ENCODE data around the gene OR6N1.

Gene OR6N1, protein sequence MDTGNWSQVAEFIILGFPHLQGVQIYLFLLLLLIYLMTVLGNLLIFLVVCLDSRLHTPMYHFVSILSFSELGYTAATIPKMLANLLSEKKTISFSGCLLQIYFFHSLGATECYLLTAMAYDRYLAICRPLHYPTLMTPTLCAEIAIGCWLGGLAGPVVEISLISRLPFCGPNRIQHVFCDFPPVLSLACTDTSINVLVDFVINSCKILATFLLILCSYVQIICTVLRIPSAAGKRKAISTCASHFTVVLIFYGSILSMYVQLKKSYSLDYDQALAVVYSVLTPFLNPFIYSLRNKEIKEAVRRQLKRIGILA

DNA sequence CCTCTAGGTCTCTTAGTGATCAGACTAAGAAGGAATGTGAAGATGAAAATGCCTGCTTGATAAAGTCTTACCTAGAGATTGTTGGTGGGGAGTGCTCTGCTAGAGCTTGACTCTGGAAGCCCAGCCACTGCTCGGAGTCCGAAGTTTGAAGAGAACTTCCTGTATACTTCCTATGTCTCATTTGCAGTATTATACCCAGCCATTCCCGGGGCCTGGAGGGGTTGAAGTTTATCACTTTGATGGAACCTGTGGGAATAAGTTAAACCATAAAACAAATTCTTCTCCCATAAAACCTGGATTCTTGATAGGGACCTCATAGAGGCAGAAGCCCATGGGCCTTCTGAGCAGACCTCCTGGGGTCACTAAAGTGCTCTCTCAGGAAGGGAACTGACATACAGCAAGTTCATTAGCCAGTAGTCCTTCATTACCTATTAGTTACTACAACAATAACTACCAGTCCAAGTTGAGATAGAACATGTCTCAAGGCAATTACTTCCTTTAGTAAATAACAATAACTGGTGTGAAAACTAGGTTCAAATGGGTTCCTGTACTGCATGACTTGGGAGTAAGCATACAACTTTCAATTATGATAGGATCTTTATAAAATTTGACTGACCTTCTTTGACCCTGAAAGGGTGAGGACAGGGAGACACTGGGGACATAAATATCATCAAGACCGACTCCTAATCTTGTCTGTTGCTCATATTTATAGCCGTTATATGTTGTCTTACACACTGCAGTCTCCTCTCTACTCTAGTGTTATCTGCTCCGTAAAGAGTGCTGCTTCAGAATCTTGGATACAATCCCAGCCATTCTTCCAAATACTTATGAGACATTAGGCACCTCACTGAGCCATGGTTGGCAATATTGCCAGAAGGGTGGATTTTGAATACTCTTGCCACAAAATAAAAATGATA is at the start of gene OR6N1:
TSS of gene OR6N1 (minus strand) at position 246 of the 917 bp plus-strand sequence. CDS start 5,513 bp downstream, outside the sequence.
- DNase-seq = no peak

DNA sequence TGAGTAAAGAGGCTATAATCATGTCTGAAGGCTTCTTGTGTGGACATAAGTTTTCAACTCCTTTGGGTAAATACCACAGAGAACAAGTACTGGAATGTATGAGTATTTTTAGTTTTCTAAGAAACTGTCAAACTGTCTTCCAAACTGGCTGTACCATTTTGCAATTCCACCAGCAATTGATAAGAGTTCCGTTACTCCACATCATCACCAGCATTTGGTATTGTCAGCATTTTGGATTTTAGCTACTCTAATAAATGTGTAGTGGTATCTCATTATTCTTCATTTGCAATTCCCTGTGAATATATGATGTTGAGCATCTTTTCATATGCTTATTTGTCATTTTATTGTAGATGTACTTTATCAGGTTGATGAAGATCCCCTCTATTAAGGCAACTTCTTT is 49.7 kb upstream of the OR6N1 start:
- DNase-seq = no peak

DNA sequence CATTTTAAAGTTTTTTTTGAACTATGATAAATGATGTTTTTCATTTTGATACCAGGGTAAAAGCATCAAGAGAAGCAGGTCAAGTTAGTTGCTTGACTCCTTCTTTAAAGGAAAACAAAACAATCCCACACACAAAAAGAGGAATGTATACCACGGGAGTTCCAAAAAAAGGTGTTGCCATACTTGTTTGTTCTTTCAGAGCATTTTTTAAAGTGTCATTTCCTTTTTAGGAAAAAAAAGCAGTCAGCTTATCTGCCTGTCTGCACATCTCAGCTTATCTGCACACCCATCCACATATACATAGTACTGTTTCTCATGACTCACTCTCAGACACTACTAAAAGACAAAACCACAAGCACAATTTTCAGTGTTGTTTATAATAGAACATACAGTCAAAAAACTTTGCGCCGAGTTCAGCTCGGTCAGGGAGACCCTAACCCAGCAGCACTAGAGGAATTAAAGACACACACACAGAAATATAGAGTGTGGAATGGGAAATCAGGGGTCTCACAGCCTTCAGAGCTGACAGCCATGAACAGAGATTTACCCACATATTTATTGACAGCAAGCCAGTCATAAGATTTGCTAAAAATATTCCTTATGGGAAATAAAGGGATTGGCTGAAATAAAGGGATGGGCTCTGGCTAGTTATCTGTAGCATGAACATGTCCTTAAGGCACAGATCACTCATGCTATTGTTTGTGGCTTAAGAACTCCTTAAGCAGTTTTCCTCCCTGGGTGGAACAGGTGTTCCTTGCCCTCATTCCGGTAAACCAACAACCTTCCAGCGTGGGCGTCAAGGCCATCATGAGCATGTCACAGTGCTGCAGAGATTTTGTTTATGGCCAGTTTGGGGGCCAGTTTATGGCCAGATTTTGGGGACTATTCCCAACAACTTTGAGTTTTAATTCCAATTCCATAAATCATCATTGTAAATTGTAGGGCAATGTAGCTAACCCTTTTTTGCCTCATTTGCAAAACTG is 47.8 kb upstream of the OR6N1 start:
- no peak for DNase-seq

DNA sequence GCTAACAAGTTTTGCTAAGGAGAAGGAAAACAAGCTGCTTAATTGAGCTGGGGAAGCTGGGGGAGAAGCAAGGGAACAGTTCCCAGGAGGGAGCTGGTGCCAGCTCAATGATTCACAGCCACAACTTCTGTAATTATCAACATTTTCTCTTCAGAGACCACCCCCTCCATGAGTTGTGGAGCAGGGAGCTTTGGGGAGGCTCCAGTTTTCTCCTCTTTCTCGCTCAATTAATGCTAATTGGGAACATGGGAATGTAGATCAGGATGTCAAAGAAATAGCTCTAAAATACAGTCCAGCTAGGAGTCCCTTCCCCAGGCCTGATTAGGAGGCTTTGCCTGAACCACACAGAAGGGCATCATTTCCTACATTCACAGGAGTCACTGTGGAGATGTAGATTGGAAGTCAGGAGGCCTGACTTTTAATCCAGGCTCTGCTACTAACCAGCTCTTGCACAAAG is 47.0 kb upstream of the OR6N1 start:
- DNase-seq = no peak

DNA sequence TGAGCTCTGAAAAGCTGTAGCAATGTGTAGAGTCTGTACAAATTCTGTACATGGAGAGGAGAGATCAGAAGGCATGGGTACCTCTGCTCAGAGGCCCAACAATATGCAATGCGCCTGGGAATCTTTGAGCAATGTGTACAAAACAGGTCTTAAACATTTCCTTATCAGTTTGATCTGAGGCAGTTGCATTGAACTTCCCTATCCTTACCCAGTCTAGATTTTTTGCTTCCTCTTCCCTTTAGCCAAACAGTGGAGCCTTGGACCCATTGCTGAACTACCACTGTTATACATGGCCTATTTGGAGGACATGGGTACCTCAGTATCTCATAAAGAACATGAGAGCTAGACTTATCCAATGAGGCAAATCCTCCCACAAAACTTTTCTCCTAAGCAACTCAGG is 46.6 kb upstream of the OR6N1 start:
- no peak for DNase-seq

DNA sequence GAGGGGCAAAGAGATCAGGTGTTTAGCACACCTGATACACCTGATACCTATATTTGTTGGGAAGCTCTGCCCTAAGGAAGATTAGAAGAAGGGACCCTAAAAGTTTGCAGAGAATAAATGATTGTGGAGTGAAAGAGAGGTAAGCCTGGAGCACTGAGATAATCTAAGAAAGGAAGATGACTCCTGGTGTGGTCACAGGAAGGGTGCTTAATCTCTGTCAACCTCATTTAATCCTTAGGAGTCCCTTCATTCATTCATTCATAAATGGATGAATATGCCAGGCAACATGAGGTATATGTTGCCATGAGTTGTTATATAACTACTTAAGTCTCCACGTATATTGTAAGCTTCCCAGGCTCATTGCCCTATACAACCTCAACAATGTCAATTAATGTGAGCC is 43.0 kb upstream of the OR6N1 start:
- DNase-seq = no peak

DNA sequence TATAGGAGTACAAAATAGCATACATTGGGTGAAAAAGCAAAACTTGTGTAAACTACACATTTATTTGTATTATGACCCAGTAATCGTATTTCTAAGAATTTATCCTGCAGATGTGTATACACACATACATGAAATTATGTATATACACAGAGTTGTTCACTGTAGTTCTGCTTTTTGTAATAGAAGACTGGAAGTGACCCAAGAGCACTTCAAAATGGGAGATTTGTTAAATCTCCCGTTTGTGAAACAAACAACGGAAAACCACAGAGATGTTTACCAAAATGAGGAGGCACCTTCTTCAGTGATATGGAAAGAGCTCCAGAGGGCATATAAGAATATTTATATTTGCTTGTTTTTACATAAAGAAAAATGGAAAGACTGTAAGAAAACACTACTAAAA is 41.2 kb upstream of the OR6N1 start:
- no peak for DNase-seq

DNA sequence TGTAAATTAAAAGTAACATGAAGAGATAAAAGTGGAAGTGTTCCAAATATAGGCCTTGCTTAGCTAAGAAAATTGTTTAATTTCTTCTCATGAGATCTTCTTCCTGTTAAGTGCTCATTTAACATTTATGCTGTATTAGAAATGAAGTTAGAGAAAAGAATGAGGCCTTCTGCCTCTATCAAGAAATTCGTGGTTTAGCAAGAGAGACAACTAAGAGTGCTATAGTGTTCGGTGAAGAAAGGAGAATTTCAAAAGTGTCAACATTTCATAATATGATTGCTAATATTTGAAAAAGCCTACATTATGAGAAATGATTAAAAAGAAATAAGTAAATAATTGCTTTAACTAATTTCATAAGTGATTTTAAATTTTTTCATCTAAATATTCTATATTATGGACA is 40.3 kb upstream of the OR6N1 start:
- no peak for DNase-seq

DNA sequence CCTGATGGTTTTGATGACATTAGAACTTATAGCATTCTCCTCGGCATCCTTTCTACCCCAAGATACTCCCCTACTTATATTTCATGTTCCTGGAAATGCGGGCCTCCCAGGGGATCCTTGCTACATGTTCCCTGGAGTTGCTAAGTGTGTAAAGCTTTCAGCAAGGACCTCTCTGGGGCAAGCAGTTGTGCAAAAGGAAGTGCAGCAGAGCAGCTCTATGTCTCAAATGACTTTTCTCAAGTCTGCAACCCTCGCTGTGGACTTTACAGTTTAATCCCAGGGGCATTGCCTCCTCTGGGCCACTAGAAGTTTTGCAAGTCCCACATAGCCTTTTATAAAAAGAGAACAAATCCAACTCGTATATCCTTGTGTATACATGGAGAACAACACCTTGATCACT is 38.3 kb upstream of the OR6N1 start:
- no peak for DNase-seq

DNA sequence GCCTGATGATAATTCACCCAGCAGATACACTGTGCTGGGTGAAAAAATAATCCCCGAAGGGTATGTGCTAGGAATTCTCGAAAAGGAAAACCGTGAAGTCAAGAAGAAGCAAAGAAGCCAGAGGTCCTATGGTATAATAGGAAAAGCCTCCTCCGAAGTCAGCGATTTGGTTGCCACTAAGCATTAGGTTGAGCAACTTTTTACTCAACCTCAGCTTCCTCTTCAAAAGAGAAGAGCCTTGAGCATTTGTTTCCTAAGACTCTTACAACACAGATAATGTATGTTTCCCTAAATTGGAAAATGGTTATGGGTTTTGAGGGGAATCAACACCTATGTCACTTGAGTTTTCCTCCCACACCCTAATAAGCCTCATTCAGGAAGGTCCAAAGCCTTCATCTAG is 37.9 kb upstream of the OR6N1 start:
- no peak for DNase-seq

DNA sequence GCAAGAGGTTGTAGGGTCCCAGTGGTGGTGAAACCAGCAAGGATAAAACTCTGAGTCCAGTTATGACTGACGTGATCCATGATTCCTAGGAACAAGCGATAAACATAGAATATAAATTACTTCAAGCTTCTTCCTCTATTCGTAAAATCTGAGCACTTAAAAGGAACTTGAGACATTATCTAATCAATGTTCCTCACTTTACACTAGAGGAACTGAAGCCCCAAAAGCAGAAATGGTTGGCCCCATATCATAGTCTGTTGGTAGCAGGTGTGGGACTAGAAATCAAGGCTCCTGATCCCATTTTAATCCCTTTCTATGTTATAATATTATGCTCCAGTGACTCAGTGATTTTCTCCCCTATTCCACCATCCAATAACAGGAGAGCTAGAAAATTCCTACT is 37.3 kb upstream of the OR6N1 start:
- DNase-seq = no peak

DNA sequence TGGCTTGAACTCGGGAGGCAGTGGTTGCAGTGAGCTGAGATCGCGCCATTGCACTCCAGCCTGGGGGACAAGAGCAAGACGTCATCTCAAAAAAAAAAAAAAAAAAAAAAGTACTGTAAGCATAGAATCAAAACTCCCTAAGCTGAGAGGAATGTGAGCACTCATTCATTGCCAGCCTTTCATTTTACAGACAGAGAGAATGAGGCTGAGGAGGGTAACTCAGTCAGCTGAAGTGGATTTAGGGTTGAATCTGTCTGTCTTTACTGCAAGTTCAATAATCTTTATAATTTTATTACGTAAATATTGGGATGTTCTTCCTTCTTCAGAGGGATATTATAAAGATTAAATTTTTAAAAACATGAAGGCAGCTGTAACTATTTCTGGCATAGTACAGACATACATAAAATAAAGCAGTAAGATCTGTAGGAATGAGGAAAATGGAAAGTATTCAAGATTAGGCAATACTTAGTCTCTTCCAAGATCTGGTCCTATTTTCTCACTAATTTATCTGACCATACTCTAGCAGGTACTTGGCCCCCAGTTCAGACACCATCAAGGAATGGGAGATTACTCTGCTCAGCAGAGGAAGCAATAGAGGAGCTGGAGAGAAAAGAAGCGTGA is 35.0 kb upstream of the OR6N1 start:
- DNase-seq = no peak

DNA sequence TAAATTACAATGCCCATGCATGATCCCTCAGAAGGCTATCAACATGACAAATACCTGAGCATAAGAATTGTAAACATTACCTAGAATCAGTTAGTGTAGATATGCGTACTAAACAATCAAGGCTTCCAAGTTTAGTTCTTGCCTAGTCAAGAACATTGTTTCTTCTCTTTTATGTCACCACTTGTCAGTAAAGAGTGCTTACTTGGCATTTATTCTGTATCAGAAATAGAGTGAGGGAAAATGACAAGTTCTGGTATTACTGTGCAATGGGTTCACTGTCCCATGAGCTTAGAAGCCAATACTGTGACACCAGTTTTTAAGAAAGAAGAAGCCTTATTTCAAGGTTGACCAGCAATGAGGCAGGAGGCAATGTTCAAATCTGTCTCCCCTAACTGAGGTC is 31.7 kb upstream of the OR6N1 start:
- no peak for DNase-seq

DNA sequence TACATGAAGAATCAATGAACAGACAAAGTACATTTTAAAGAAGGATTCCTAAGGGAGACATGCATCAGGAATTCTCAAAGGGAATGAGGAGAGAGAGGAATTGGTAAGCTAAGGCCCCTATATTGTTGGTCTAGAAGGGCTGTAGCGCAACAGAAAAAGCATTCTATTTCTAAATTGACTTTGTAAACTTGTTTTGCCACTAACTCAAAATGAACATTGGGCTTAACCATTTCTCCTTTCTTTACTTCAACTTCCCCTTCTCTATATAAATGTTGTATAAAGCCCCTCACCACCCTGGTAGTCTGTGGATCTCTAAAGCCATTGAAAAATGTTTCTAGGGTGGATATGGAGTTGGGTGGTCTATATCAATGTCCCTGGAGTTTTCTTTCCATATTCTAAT is 29.4 kb upstream of the OR6N1 start:
- DNase-seq = no peak

DNA sequence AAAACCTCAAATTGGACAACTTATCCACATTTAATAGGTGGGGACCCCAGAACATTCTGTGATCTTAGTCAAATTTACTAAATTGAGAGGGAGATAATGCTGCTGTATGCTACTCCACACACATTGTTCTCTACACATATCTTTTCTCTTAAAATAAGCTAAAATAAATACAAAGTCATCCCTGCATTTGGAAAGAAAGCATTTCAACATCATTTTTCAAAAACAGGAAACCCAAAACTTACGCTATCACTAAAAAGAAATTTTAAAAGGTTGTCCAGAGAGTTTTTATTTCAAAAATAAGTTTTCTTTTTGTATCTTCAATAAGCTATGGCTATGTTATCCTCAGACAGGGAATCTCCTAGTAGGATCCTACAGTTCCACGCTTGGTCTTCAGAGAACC is 28.5 kb upstream of the OR6N1 start:
- DNase-seq = no peak

DNA sequence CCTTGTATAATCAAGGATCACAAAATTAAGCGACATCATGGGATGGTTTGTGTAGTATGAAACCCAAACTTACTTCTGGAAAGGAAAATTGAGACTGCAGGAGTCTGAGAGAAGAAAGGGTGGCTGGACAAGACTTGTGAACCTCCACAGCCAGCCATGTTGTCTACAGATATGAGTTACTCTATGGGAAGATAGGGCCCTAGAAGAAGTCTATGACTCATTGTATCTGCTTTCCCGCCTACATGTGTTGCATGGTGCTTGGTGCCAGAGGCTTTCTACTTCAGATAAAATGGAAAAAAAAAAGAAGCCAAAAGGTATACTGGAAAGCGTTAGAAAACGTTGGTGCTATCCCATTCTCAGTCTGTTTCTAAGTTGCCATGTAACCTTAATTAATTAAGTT is 27.7 kb upstream of the OR6N1 start:
- no peak for DNase-seq

DNA sequence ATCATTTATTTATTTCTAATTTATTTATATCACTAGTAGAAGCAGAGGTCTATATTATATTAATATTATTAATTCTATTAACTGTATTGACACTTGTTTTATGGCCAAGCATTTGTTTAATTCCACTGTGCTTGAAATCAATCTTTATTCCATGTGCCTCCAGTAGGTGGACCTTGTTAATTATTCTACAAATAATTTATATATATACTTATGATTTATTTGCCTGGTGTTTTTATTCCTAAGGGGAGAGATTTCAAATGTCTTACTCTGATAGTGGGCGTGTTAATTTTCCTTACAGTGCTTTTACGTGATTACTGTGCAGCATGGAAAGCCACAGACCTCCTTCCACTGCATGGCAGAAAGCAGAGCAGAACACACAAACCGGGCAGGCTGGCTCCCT is 26.5 kb upstream of the OR6N1 start:
- DNase-seq = no peak

DNA sequence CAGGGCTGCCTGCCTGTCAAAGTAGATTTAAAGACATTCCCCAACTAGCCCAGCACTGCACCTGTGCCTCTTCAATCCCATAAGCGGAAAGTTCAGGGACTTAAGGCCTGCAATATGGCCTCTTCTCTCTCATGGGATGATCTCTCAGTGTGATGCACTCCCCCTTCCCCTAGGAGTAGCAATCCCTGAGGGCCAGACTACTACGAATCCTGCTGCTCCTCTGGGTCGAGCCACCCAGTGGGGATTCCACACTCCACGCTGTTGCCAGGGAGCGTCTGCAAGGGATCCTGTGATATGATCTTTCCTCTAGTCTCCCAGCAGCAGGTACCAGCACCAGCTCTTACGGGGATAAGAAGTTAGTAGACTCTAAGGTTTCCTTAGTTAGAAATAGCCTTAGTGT is 22.3 kb upstream of the OR6N1 start:
- DNase-seq = no peak

DNA sequence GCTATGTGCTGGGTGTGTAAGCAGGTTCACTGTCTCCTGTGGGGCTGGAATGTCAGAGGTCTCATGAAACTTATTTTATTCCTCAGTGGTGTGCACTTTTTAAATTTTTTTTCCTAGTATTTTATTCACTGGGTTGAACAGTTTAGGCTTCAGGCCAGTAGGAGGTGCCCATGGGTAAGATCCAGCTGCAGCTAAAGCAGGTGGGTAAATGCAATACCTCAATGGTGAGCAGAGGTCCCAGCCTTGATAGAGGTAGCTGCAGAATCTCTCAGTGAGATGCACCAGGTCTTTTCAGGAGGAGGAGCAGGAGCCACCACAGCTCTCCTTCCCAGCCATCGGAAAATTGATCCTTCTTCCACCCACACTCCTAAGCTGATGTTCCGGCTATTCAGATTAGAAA is 21.6 kb upstream of the OR6N1 start:
- DNase-seq = no peak

DNA sequence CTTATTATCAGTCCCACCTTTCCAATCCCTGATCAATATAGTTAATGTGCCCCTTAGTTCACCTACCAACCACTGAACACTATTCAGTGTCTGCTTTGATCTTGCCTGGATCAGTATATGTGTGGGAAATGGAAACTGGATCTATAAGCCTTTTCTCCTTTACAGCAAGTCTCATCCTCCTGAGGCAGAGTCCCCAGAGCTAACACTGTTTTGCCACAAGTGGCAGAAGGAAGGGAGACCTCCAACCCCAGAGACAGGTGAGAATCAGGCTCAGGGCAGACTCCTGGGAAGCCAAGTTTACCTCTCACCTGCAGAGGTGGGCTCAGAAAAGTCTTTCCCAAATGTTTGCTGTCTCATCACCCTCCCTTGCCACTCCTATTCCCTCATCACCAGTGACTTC is 9.1 kb upstream of the OR6N1 start, which contains the start of gene OR6N2:
TSS of gene OR6N2 (minus strand) at position 101 of the 400 bp plus-strand sequence. CDS start 3,569 bp downstream, outside the sequence.
- no peak for DNase-seq

DNA sequence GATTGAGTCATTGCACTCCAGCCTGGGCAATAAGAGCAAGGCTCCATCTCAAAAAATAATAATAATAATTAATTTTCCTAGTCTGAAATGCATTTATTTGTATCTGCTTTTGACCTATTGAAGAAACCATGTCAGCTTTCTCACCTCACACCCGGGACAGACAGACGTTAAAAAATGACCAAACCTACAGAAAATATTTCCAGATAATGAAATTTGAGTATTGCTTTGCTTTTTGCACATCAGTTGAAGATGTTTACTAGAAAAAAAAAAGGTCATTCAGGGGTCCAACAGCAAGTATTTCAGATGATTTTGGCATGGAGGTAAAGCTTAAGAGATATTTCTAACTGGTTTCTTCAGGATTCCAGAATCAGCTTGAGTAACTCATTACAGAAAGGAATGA is 17.6 kb downstream of the OR6N1 start, which contains the start of gene OR6K6:
TSS of gene OR6K6 (plus strand) at position 301 of the 400 bp plus-strand sequence. CDS start 168 bp downstream, outside the sequence.
- no peak for DNase-seq

DNA sequence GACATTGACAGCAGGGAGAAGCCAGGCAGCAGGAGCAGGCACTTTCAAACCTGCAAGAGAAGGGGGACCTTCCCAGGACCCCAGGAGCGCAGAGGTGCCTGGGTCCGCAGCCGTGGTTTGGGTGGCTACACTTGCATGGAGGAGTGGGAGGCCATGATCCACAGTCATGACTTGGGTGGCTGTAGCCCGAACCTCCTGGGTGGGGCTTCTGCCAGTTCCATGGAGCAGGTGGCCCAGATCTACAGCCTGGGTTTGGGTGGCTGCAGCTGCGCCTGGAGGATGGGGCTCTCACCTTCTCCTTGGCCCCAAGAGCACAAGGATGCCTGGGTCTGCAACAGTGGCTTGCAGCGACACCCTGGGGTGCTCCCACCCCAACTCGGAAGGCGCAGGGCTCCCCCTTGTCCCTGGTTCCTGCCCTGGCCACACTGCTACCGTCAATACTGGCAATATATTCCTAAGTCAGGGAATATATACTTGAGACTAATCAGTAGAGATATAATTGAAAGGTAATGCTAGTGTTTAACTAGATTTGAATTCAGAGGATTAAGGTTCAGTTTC is 19.8 kb downstream of the OR6N1 start:
- no peak for DNase-seq

All from activated effector memory CD4-positive, alpha-beta T cell treated with Interleukin-2 at 50 U/mL for 16 hours (primary cell).